CD8-positive, alpha-beta memory T cell (primary cell): ENCODE results near the gene XPO5. TPM values are rescaled to one million over a fixed set of nuclear protein-coding genes. Genes with fewer than 3 reads are reported as not detected.

Experiments used
- CTCF ChIA-PET: fragments of 350-600 bp; sonication (Branson Sonifier 250); formaldehyde crosslinking; loops from one replicate; lab custom pipeline; 2021; ENCODE audit warnings: antibody characterized with exemption; lab: Charles Lee
- POLR2A ChIA-PET: fragments of 350-600 bp; sonication (Branson Sonifier 250); formaldehyde crosslinking; loops from one replicate; lab custom pipeline; 2021; ENCODE audit warnings: antibody characterized with exemption; lab: Charles Lee
- DNase-seq, 5 donors: peaks; one replicate each; pipeline versions ENCODE4 v3.0.0 to v3.0.0-alpha.2; 2020 to 2022; ENCODE audit warnings: mixed read lengths in 1 of 5
- H3K27ac ChIP-seq: one replicate; pipeline ENCODE4 v1.7.0; 2013; ENCODE audit warnings: low read depth, mild to moderate bottlenecking, low read length, moderate library complexity
- H3K27me3 ChIP-seq: 2 replicates; pipeline ENCODE4 v1.7.0; 2013; ENCODE audit warnings: low read length, mild to moderate bottlenecking; ENCODE audit not compliant: insufficient read depth, poor library complexity, severe bottlenecking
- H3K36me3 ChIP-seq: 2 replicates; pipeline ENCODE4 v1.7.0; 2013; ENCODE audit warnings: mild to moderate bottlenecking, low read length, moderate library complexity; ENCODE audit not compliant: insufficient read depth
- H3K4me1 ChIP-seq: 2 replicates; pipeline ENCODE4 v1.7.0; 2013; ENCODE audit warnings: mild to moderate bottlenecking, low read length, moderate library complexity; ENCODE audit not compliant: insufficient read depth
- H3K4me3 ChIP-seq: 2 replicates; pipeline ENCODE4 v1.7.0; 2013; ENCODE audit warnings: mild to moderate bottlenecking, low read length
- H3K9me3 ChIP-seq: 2 replicates; pipeline ENCODE4 v1.7.0; 2013; ENCODE audit warnings: mild to moderate bottlenecking, low read length
- H3K27ac Mint-ChIP-seq, 8 donors: one replicate each; pipeline ENCODE4 v1.8.0; 2020 to 2021; ENCODE audit warnings: mixed read lengths in 8 of 8, mild to moderate bottlenecking in 6 of 8, inconsistent platforms in 3 of 8, moderate library complexity in 3 of 8
- H3K27me3 Mint-ChIP-seq, 2 donors: one replicate each; pipeline ENCODE4 v1.8.0; 2020 to 2021; ENCODE audit warnings: mixed read lengths in 2 of 2, mild to moderate bottlenecking in 1 of 2, moderate library complexity in 1 of 2
- H3K36me3 Mint-ChIP-seq, 3 donors: one replicate each; pipeline ENCODE4 v1.8.0; 2020 to 2021; ENCODE audit warnings: mixed read lengths in 3 of 3, inconsistent platforms in 1 of 3, mild to moderate bottlenecking in 1 of 3
- H3K4me1 Mint-ChIP-seq, 3 donors: one replicate each; pipeline ENCODE4 v1.8.0; 2020 to 2021; ENCODE audit warnings: mixed read lengths in 3 of 3, inconsistent platforms in 1 of 3, mild to moderate bottlenecking in 1 of 3
- H3K4me3 Mint-ChIP-seq, 7 donors: one replicate each; pipeline ENCODE4 v1.8.0; 2020 to 2021; ENCODE audit warnings: mixed read lengths in 7 of 7, mild to moderate bottlenecking in 6 of 7, moderate library complexity in 4 of 7, inconsistent platforms in 2 of 7
- H3K9me3 Mint-ChIP-seq, 5 donors: one replicate each; pipeline ENCODE4 v1.8.0; 2020 to 2022; ENCODE audit warnings: mixed read lengths in 5 of 5, mild to moderate bottlenecking in 3 of 5, moderate library complexity in 2 of 5, inconsistent platforms in 1 of 5
- polyA plus RNA-seq: library from polyadenylated mRNA; unstranded; fragments of 300-500 nt; fragmentation: Illumina TruSeq; gene quantifications from one replicate; pipeline ENCODE4 v1.2.3, GENCODE V29; 2021
- total RNA-seq, 2 experiments: library from RNA; stranded (reverse); gene quantifications; one replicate each; pipeline ENCODE4 v1.2.3, GENCODE V29; 2021

XPO5 gene
- total and polyA plus RNA-seq, 3 experiments from 2014 or later, result 15.3 to 116 (median 98.0) TPM

DNA sequence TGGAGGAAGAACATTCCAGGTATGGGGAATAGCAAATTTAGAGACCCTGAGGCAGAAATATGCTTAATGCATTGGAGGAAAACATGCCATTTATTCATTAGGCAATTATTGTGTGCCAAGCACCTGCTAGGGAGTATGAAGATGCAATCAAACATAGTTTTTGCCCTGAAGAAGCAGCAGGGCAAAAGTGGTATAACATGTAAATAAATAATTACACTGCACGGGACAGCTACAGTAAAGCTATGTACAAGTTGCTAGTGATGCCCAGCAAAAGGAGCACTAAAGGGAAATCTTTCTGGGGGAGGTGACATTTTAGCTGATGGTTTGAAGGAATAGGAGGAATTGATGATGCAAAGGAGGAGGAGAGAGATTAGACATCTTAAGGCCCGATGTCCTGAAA lies 99.1 kb downstream of the XPO5 start:
- ChIA-PET POLR2A (interaction anchor here (0.7 to 1.2 kb wide), 5 partner anchors 18 to 209 kb away, joined by 4 to 6 read pairs (median 5); partner anchors contain the start of genes ABCC10 and ZNF318), CTCF (interaction anchor here (0.7 to 2.9 kb wide), 4 partner anchors 19 to 107 kb away, joined by 4 to 10 read pairs (median 9); partner anchors contain the start of genes DLK2 and ZNF318)
- Histone ChIP-seq H3K9me3 (no peaks in the 10 kb centered on the region), H3K27ac (peak overlapping the region; percentile 92), H3K4me1 (peaks cover 16% of the 10 kb centered on the region), H3K4me3 (peak overlapping the region; percentile 65), H3K36me3 (no peaks in the 10 kb centered on the region), H3K27me3 (no peaks in the 10 kb centered on the region)
- peak in 1 of 5 donors; percentile 17 for DNase-seq
- peaks cover 0 to 20% (median 0%) of the 10 kb centered on the region in 3 donors for H3K36me3 Mint-ChIP-seq
- H3K9me3 Mint-ChIP-seq, result no peaks in the 10 kb centered on the region
- no peaks in the 10 kb centered on the region for H3K27me3 Mint-ChIP-seq
- H3K4me1 Mint-ChIP-seq, result peaks cover 36 to 49% (median 46%) of the 10 kb centered on the region in 3 donors
- H3K27ac Mint-ChIP-seq, result peak overlapping the region; percentile 89 to 100 (median 97)
- peak overlapping the region; percentile 81 to 99 (median 88) for H3K4me3 Mint-ChIP-seq

- CTCF ChIA-PET, result interaction anchor here (0.5 to 2.9 kb wide), 4 partner anchors 11 to 34 kb away, joined by 3 to 9 read pairs (median 6); partner anchors contain the start of gene DLK2
Measured at GRCh38 chr6:43475516-43475915, 100.3 kb downstream of the XPO5 start.

DNA sequence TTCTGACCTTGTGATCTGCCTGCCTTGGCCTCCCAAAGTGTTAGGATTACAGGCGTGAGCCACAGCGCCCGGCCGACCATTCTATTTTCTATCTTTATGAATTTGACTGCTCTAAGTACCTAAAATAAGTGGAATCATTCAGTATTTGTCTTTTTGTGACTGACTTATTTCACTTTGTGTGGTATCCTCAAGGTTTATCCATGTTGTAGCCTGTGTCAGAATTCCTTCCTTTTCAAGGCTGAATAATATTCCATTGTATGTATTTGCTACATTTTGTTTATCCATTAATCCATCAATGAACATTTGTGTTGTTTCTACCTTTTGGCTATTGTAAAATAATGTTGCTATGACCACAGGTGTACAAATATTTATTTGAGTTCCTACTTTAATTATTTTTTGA lies 103.3 kb downstream of the XPO5 start:
- Mint-ChIP-seq H3K27ac (no peak overlapping the region), H3K4me1 (peaks cover 10 to 12% (median 12%) of the 10 kb centered on the region in 3 donors), H3K36me3 (peaks cover 0 to 5% (median 0%) of the 10 kb centered on the region in 3 donors), H3K4me3 (no peak overlapping the region), H3K27me3 (peaks cover 8 to 22% of the 10 kb centered on the region in 2 donors), H3K9me3 (no peaks in the 10 kb centered on the region)
- Histone ChIP-seq H3K36me3 (no peaks in the 10 kb centered on the region), H3K4me3 (no peak overlapping the region), H3K9me3 (no peaks in the 10 kb centered on the region), H3K27me3 (peaks cover 11% of the 10 kb centered on the region), H3K4me1 (peaks cover 6% of the 10 kb centered on the region), H3K27ac (no peak overlapping the region)
- ChIA-PET POLR2A (no interaction called here), CTCF (interaction anchor here (1.0 kb wide), 1 partner anchor 24 kb away, joined by 3 read pairs; no protein-coding TSS in a partner anchor)
- no peak for DNase-seq

More at GRCh38 chr6:43475516-43475915, 100.3 kb downstream of the XPO5 start:
- H3K36me3 Mint-ChIP-seq, result peaks cover 0 to 17% (median 0%) of the 10 kb centered on the region in 3 donors
- peaks cover 32 to 38% (median 38%) of the 10 kb centered on the region in 3 donors for H3K4me1 Mint-ChIP-seq
- Histone ChIP-seq H3K4me1 (peaks cover 16% of the 10 kb centered on the region), H3K27me3 (no peaks in the 10 kb centered on the region), H3K9me3 (no peaks in the 10 kb centered on the region), H3K4me3 (no peak overlapping the region), H3K27ac (no peak overlapping the region), H3K36me3 (no peaks in the 10 kb centered on the region)
- POLR2A ChIA-PET, result no interaction called here
- DNase-seq, result no peak
- peak overlapping the region in 5 of 8 donors; percentile 21 to 82 (median 58) for H3K27ac Mint-ChIP-seq
- peaks cover 0 to 5% of the 10 kb centered on the region in 2 donors for H3K27me3 Mint-ChIP-seq
- no peaks in the 10 kb centered on the region for H3K9me3 Mint-ChIP-seq
- H3K4me3 Mint-ChIP-seq, result peak overlapping the region in 2 of 7 donors; percentile 28 to 64

Other genes starting within 250 kb of the XPO5 start
- 10 to 100 TPM; 11.8 to 12.0 TPM for gene ZNF318, start 206.4 kb downstream of the XPO5 start, total RNA-seq
- 6.4 TPM for gene ZNF318, start 206.4 kb downstream of the XPO5 start, polyA plus RNA-seq
- gene ABCC10, start 148.5 kb downstream of the XPO5 start, total RNA-seq, result 10 to 100 TPM; 35.8 to 36.4 TPM
- gene ABCC10, start 148.5 kb downstream of the XPO5 start, polyA plus RNA-seq, result 28.2 TPM
- 1 to 10 TPM; 1.9 TPM for gene DLK2, start 120.5 kb downstream of the XPO5 start, total RNA-seq
- gene DLK2, start 120.5 kb downstream of the XPO5 start, polyA plus RNA-seq, result 1.4 TPM
- 10 to 100 TPM; 48.8 to 49.1 TPM for gene TJAP1, start 98.5 kb downstream of the XPO5 start, total RNA-seq
- gene TJAP1, start 98.5 kb downstream of the XPO5 start, polyA plus RNA-seq, result 11.8 TPM
- under 1 TPM; 0.11 to 0.13 TPM for gene LRRC73, start 65.7 kb downstream of the XPO5 start, total RNA-seq
- not detected for gene LRRC73, start 65.7 kb downstream of the XPO5 start, polyA plus RNA-seq
- 10 to 100 TPM; 48.9 to 49.1 TPM for gene YIPF3, start 59.1 kb downstream of the XPO5 start, total RNA-seq
- 86.5 TPM for gene YIPF3, start 59.1 kb downstream of the XPO5 start, polyA plus RNA-seq
- 100 to 1,000 TPM; 122 to 124 TPM for gene POLR1C, start 58.9 kb downstream of the XPO5 start, total RNA-seq
- 19.6 TPM for gene POLR1C, start 58.9 kb downstream of the XPO5 start, polyA plus RNA-seq
- 10 to 100 TPM; 33.8 to 38.6 TPM for gene POLH, start 147 bp upstream of the XPO5 start, total RNA-seq
- 15.6 TPM for gene POLH, start 147 bp upstream of the XPO5 start, polyA plus RNA-seq
- 10 to 100 TPM; 44.2 to 45.4 TPM for gene GTPBP2, start 53.2 kb upstream of the XPO5 start, total RNA-seq
- gene GTPBP2, start 53.2 kb upstream of the XPO5 start, polyA plus RNA-seq, result 3.9 TPM
- 10 to 100 TPM; 27.6 to 27.7 TPM for gene MAD2L1BP, start 59.8 kb upstream of the XPO5 start, total RNA-seq
- gene MAD2L1BP, start 59.8 kb upstream of the XPO5 start, polyA plus RNA-seq, result 16.0 TPM
- gene RSPH9, start 69.0 kb upstream of the XPO5 start, total RNA-seq, result not detected
- gene RSPH9, start 69.0 kb upstream of the XPO5 start, polyA plus RNA-seq, result 1.3 TPM
- 10 to 100 TPM; 60.4 to 60.6 TPM for gene MRPS18A, start 111.8 kb upstream of the XPO5 start, total RNA-seq
- 65.2 TPM for gene MRPS18A, start 111.8 kb upstream of the XPO5 start, polyA plus RNA-seq
- 10 to 100 TPM; 16.4 to 17.5 TPM for gene VEGFA, start 194.2 kb upstream of the XPO5 start, total RNA-seq
- gene VEGFA, start 194.2 kb upstream of the XPO5 start, polyA plus RNA-seq, result not detected